Gastrocnemius medialis (tissue), 4 donors: ENCODE data around the gene EPPIN. TPM values are rescaled to one million over a fixed set of nuclear protein-coding genes. Genes with fewer than 3 reads are reported as not detected.

Source experiments
- ATAC-seq, 2 donors: fragments of 150-250 bp; one replicate each; pipeline ENCODE4 v1.9.1; 2016
- DNase-seq, 2 donors: peaks; one replicate each; pipeline ENCODE4 v3.0.0-alpha.2; 2019
- H3K27ac ChIP-seq, 4 donors: fragments of 200-600 bp; sonication (generic); 1 replicate in 1 of 4; 2 replicates in 3 of 4; pipeline ENCODE4 v1.5.1; 2016 to 2018; ENCODE audit warnings: mild to moderate bottlenecking in 2 of 4, moderate library complexity in 1 of 4
- H3K27me3 ChIP-seq, 3 donors: fragments of 200-600 bp; sonication (generic) in 2 of 3; 1 replicate in 1 of 3; 2 replicates in 2 of 3; pipeline versions ENCODE4 v1.5.1 to v1.6.0; 2016 to 2019; ENCODE audit warnings: mild to moderate bottlenecking in 1 of 3, moderate library complexity in 1 of 3
- H3K36me3 ChIP-seq, 2 donors: fragments of 200-600 bp; sonication (generic) in 1 of 2; one replicate each; pipeline ENCODE4 v1.5.1; 2017 to 2018
- H3K4me1 ChIP-seq, 2 donors: fragments of 200-600 bp; sonication (generic) in 1 of 2; one replicate each; pipeline ENCODE4 v1.5.1; 2016 to 2017; ENCODE audit warnings: mild to moderate bottlenecking in 2 of 2
- H3K4me3 ChIP-seq, 4 donors: fragments of 200-600 bp; sonication (generic) in 3 of 4; 1 replicate in 1 of 4; 2 replicates in 3 of 4; pipeline ENCODE4 v1.5.1; 2016 to 2019; ENCODE audit warnings: mild to moderate bottlenecking in 2 of 4
- H3K9me3 ChIP-seq, 3 donors: fragments of 200-600 bp; sonication (generic) in 2 of 3; 1 replicate in 1 of 3; 2 replicates in 2 of 3; pipeline ENCODE4 v1.5.1; 2016 to 2019
- CTCF ChIP-seq, 5 experiments: fragments of 450-650 bp in 3 of 5; fragments of 200-600 bp in 2 of 5; sonication (generic) in 2 of 5; IDR thresholded peaks in 4 of 5; conservative IDR thresholded peaks in 1 of 5; 1 replicate in 4 of 5; 2 replicates in 1 of 5; pipeline ENCODE4 v1.5.1; 2016 to 2019; ENCODE audit warnings: antibody characterized with exemption in 5 of 5, mild to moderate bottlenecking in 3 of 5, moderate library complexity in 3 of 5
- POLR2A ChIP-seq, 2 donors: fragments of 450-650 bp; IDR thresholded peaks; one replicate each; pipeline ENCODE4 v1.6.1; 2017; ENCODE audit warnings: antibody characterized with exemption in 2 of 2, mild to moderate bottlenecking in 2 of 2, moderate library complexity in 2 of 2
- in situ Hi-C, 4 donors: fragments of 200-750 bp; cut with MboI; loops; one replicate each; pipeline versions ENCODE4 v1.15.0 to v1.8.0; 2017; ENCODE audit warnings: low sequenced_read_pairs in 4 of 4
- intact Hi-C: fragments of 100-400 bp; cut with DNase I; formaldehyde crosslinking; loops from one replicate; pipeline ENCODE4 v1.15.1; 2023; ENCODE audit warnings: low total_unique reads
- total RNA-seq, 4 donors: library from RNA; depleted of rRNA; stranded (reverse); fragments of >200 nt; gene quantifications; one replicate each; pipeline versions ENCODE4 v1.1.0 to v1.2.3, GENCODE V29; 2016

EPPIN gene
- total RNA-seq, 4 donors from 2014 or later, result not detected

- no peaks in the 10 kb centered on the region for H3K4me1 ChIP-seq
- ATAC-seq (no peak), DNase-seq (no peak)
- no peaks in the 10 kb centered on the region for H3K36me3 ChIP-seq
- in situ Hi-C loops, result no loop called here
- no peak overlapping the region for H3K4me3 ChIP-seq
- intact Hi-C loops, result no loop called here
- TF ChIP-seq POLR2A (IDR thresholded peaks at IDR 0.05) (no peak), CTCF (IDR thresholded peaks at IDR 0.05 in 4 of 5, conservative IDR thresholded peaks at IDR 0.05 in 1 of 5) (no peak)
- no peak overlapping the region for H3K27ac ChIP-seq
- H3K27me3 ChIP-seq, result no peaks in the 10 kb centered on the region
- no peaks in the 10 kb centered on the region for H3K9me3 ChIP-seq
Measured at GRCh38 chr20:45555198-45555597, 8.0 kb upstream of the EPPIN start.

- ATAC-seq, result no peak
- Histone ChIP-seq H3K27me3 (no peaks in the 10 kb centered on the region), H3K4me1 (no peaks in the 10 kb centered on the region), H3K9me3 (no peaks in the 10 kb centered on the region), H3K4me3 (no peak overlapping the region), H3K27ac (no peak overlapping the region), H3K36me3 (no peaks in the 10 kb centered on the region)
- no peak for DNase-seq
- intact Hi-C loops (no loop called here), in situ Hi-C loops (no loop called here)
- TF ChIP-seq POLR2A (IDR thresholded peaks at IDR 0.05), result no peak
- TF ChIP-seq CTCF (IDR thresholded peaks at IDR 0.05 in 4 of 5, conservative IDR thresholded peaks at IDR 0.05 in 1 of 5), result no peak
Measured at GRCh38 chr20:45552456-45552855, 5.3 kb upstream of the EPPIN start.

- TF ChIP-seq POLR2A (IDR thresholded peaks at IDR 0.05), result no peak
- no peak for TF ChIP-seq CTCF (IDR thresholded peaks at IDR 0.05 in 4 of 5, conservative IDR thresholded peaks at IDR 0.05 in 1 of 5)
- no peak for DNase-seq
- in situ Hi-C loops (no loop called here), intact Hi-C loops (no loop called here)
- Histone ChIP-seq H3K9me3 (no peaks in the 10 kb centered on the region), H3K4me3 (no peak overlapping the region), H3K27me3 (no peaks in the 10 kb centered on the region), H3K27ac (no peak overlapping the region), H3K36me3 (no peaks in the 10 kb centered on the region), H3K4me1 (no peaks in the 10 kb centered on the region)
- ATAC-seq, result no peak
Measured at GRCh38 chr20:45550765-45551164, 3.6 kb upstream of the EPPIN start.

GRCh38 chr20:45548410-45548809 lies 1.2 kb upstream of the EPPIN start:
- no peaks in the 10 kb centered on the region for H3K9me3 ChIP-seq
- H3K4me3 ChIP-seq, result no peak overlapping the region
- ATAC-seq (no peak), DNase-seq (no peak)
- no peaks in the 10 kb centered on the region for H3K27me3 ChIP-seq
- no peak for TF ChIP-seq POLR2A (IDR thresholded peaks at IDR 0.05)
- intact Hi-C loops (no loop called here), in situ Hi-C loops (loop anchor here in 1 of 4 donors (25.0 kb wide), 1 partner anchor 214 kb away; no protein-coding TSS in a partner anchor)
- H3K27ac ChIP-seq, result no peak overlapping the region
- no peaks in the 10 kb centered on the region for H3K4me1 ChIP-seq
- H3K36me3 ChIP-seq, result no peaks in the 10 kb centered on the region

- Histone ChIP-seq H3K9me3 (no peaks in the 10 kb centered on the region), H3K27ac (no peak overlapping the region), H3K27me3 (no peaks in the 10 kb centered on the region), H3K4me3 (no peak overlapping the region), H3K36me3 (no peaks in the 10 kb centered on the region), H3K4me1 (no peaks in the 10 kb centered on the region)
- intact Hi-C loops (no loop called here), in situ Hi-C loops (loop anchor here in 1 of 4 donors (25.0 kb wide), 1 partner anchor 216 kb away; no protein-coding TSS in a partner anchor)
- ATAC-seq (no peak), DNase-seq (no peak)
- TF ChIP-seq POLR2A (IDR thresholded peaks at IDR 0.05), result no peak
- TF ChIP-seq CTCF (IDR thresholded peaks at IDR 0.05 in 4 of 5, conservative IDR thresholded peaks at IDR 0.05 in 1 of 5), result no peak
Measured at GRCh38 chr20:45545754-45546453, 1.3 kb downstream of the EPPIN start.
